Neural cell (in vitro differentiated cells): ENCODE results near the gene DHPS.

Experiments
- POLR2AphosphoS5 ChIP-seq: IDR thresholded peaks from 2 replicates; pipeline ENCODE4 v1.6.1; 2012
- SMC3 ChIP-seq: fragments of 450-650 bp; conservative IDR thresholded peaks from 2 replicates; pipeline ENCODE4 v1.6.1; 2014; ENCODE audit warnings: antibody characterized with exemption, mild to moderate bottlenecking, moderate library complexity; ENCODE audit not compliant: poor library complexity
- TF ChIP-seq, protein P1 (sequence below): fragments of 450-650 bp; IDR thresholded peaks from 2 replicates; pipeline ENCODE4 v1.5.1; 2014; ENCODE audit warnings: antibody characterized with exemption, mild to moderate bottlenecking, moderate library complexity; ENCODE audit not compliant: poor library complexity, severe bottlenecking

DNA sequence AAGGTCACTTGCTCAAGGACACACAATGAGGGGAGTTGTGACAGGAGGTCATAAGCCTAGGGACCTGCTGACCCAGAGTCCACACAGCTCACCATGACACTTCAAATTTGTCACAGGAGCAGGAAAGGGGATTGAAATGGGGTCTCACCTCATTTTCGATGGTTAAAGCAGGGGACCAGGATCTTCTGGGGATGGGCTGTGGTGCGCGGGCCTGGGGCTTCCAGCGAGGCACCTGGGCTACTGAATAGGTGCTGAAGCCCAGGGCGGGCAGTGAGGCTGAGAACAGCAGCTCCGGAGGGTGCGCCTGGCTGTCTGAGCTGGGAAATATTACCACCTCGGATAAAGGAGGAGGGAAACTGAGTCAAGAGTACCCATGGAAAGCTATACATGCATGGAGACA lies 26.1 kb downstream of the DHPS start:
- TF ChIP-seq, protein P1, sequence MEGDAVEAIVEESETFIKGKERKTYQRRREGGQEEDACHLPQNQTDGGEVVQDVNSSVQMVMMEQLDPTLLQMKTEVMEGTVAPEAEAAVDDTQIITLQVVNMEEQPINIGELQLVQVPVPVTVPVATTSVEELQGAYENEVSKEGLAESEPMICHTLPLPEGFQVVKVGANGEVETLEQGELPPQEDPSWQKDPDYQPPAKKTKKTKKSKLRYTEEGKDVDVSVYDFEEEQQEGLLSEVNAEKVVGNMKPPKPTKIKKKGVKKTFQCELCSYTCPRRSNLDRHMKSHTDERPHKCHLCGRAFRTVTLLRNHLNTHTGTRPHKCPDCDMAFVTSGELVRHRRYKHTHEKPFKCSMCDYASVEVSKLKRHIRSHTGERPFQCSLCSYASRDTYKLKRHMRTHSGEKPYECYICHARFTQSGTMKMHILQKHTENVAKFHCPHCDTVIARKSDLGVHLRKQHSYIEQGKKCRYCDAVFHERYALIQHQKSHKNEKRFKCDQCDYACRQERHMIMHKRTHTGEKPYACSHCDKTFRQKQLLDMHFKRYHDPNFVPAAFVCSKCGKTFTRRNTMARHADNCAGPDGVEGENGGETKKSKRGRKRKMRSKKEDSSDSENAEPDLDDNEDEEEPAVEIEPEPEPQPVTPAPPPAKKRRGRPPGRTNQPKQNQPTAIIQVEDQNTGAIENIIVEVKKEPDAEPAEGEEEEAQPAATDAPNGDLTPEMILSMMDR, result no peak
- TF ChIP-seq POLR2AphosphoS5, result no peak
- no peak for TF ChIP-seq SMC3
